Kidney (tissue), 14 donors: Measurements from ENCODE around the gene ALDH6A1. TPM values are rescaled to one million over a fixed set of nuclear protein-coding genes. Genes with fewer than 3 reads are reported as not detected.

Experiments
- DNase-seq, 5 donors: peaks; one replicate each; pipeline ENCODE4 v3.0.0-alpha.2; 2013 to 2020
- FAIRE-seq: peaks from 2 replicates; lab custom pipeline; 2012; peaks lifted over from hg19 to GRCh38; lab: Jason Lieb, UNC
- H3K27ac ChIP-seq, 2 donors: one replicate each; pipeline ENCODE4 v1.7.0; 2013; ENCODE audit warnings: low read depth in 2 of 2, low read length in 2 of 2, inconsistent platforms in 1 of 2
- H3K27me3 ChIP-seq: one replicate; pipeline ENCODE4 v1.7.1; 2013; ENCODE audit warnings: low read length, inconsistent platforms; ENCODE audit not compliant: control insufficient read depth, insufficient read depth
- H3K36me3 ChIP-seq, 3 donors: one replicate each; pipeline versions ENCODE4 v1.7.0 to v1.7.1; 2013; ENCODE audit warnings: low read length in 3 of 3, control low read depth in 1 of 3, inconsistent platforms in 1 of 3; ENCODE audit not compliant: insufficient read depth in 3 of 3, control insufficient read depth in 2 of 3
- H3K4me1 ChIP-seq, 3 donors: one replicate each; pipeline versions ENCODE4 v1.7.0 to v1.7.1; 2013; ENCODE audit warnings: low read length in 3 of 3, inconsistent platforms in 1 of 3, low read depth in 1 of 3; ENCODE audit not compliant: control insufficient read depth in 2 of 3, insufficient read depth in 2 of 3
- H3K4me3 ChIP-seq, 3 donors: one replicate each; pipeline versions ENCODE4 v1.7.0 to v1.8.1; 2013; ENCODE audit warnings: low read length in 3 of 3, control low read depth in 1 of 3, inconsistent platforms in 1 of 3
- H3K9ac ChIP-seq, 3 donors: one replicate each; pipeline versions ENCODE4 v1.7.0 to v1.7.1; 2013; ENCODE audit warnings: low read length in 3 of 3, control low read depth in 1 of 3, inconsistent platforms in 1 of 3
- H3K9me3 ChIP-seq, 3 donors: one replicate each; pipeline versions ENCODE4 v1.7.0 to v1.7.1; 2013; ENCODE audit warnings: low read length in 3 of 3, control low read depth in 1 of 3, inconsistent platforms in 1 of 3; ENCODE audit not compliant: control insufficient read depth in 2 of 3, insufficient read depth in 1 of 3
- intact Hi-C: fragments of 100-400 bp; cut with DNase I; formaldehyde crosslinking; loops from one replicate; pipeline ENCODE4 v1.11.1; 2022
- polyA plus RNA-seq: library from polyadenylated mRNA; stranded (reverse); fragments of 350-450 nt; fragmentation: Illumina TruSeq; extraction: RNeasy Lipid Tissue Mini Kit (QIAGEN cat#74804); gene quantifications from one replicate; pipeline ENCODE4 v1.2.3, GENCODE V29; 2014; ENCODE audit warnings: low read depth, low replicate concordance; ENCODE audit not compliant: insufficient read depth
- total RNA-seq: library from RNA; stranded (reverse); fragmentation: NEBNext Ultra II Directional; extraction: Animal tissue kit (Norgen Biotek cat#: 25700); gene quantifications from one replicate; pipeline ENCODE4 v1.2.1, GENCODE V29; 2021
- TF ChIP-seq, protein P1 (sequence below): IDR thresholded peaks from 3 replicates; pipeline ENCODE4 v1.5.1; 2012; ENCODE audit warnings: mild to moderate bottlenecking, moderate library complexity, borderline replicate concordance; ENCODE audit not compliant: insufficient read depth; ENCODE audit errors: extremely low read depth
- donor health status: control.
- donor health status: control.
- donor health status: control.
- donor health status: control.
- donor health status: control.
- donor health status: DM: yes; HTN: yes; CAD: no.
- donor health status: Normal renal cell carcinoma (clear cell type).

Gene ALDH6A1
- total and polyA plus RNA-seq, 2 donors from 2014 or later, result 34.1 to 102 TPM

DNA sequence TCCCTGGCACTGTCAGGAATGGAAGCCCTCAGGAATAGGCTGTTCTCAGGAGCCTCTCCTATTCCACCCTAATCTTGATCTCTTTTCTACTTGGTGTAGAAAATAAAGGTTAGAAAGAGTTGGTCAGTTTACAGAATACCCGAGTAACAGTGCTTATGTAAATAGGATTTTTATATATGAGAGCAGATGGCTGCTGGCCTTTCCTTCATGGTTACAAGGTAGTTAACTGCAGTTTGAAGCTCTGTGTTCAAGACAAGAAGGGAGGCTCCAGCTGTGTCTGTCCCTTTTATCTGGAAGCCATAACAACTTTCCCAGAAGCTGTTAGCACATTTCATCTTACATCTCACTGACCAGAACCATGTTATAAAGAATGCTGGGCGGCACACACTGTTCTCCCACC is 42.0 kb downstream of the ALDH6A1 start:
- Histone ChIP-seq H3K9ac (no peak overlapping the region), H3K9me3 (no peaks in the 10 kb centered on the region), H3K27me3 (no peaks in the 10 kb centered on the region), H3K4me3 (no peak overlapping the region), H3K36me3 (no peaks in the 10 kb centered on the region), H3K27ac (no peak overlapping the region), H3K4me1 (no peaks in the 10 kb centered on the region)
- FAIRE-seq, result no peak
- TF ChIP-seq, protein P1, sequence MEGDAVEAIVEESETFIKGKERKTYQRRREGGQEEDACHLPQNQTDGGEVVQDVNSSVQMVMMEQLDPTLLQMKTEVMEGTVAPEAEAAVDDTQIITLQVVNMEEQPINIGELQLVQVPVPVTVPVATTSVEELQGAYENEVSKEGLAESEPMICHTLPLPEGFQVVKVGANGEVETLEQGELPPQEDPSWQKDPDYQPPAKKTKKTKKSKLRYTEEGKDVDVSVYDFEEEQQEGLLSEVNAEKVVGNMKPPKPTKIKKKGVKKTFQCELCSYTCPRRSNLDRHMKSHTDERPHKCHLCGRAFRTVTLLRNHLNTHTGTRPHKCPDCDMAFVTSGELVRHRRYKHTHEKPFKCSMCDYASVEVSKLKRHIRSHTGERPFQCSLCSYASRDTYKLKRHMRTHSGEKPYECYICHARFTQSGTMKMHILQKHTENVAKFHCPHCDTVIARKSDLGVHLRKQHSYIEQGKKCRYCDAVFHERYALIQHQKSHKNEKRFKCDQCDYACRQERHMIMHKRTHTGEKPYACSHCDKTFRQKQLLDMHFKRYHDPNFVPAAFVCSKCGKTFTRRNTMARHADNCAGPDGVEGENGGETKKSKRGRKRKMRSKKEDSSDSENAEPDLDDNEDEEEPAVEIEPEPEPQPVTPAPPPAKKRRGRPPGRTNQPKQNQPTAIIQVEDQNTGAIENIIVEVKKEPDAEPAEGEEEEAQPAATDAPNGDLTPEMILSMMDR, result no peak
- intact Hi-C loops, result no loop called here
- DNase-seq, result no peak

GRCh38 chr14:74038020-74038859 is 46.0 kb downstream of the ALDH6A1 start:
- Histone ChIP-seq H3K9me3 (no peaks in the 10 kb centered on the region), H3K4me3 (no peak overlapping the region), H3K27me3 (no peaks in the 10 kb centered on the region), H3K27ac (no peak overlapping the region), H3K9ac (no peak overlapping the region), H3K36me3 (no peaks in the 10 kb centered on the region), H3K4me1 (no peaks in the 10 kb centered on the region)
- intact Hi-C loops, result no loop called here
- DNase-seq (peak in 2 of 5 donors; percentile 73 to 81), FAIRE-seq (peak; percentile 94)
- TF ChIP-seq, protein P1, result peak; percentile 50

DNA sequence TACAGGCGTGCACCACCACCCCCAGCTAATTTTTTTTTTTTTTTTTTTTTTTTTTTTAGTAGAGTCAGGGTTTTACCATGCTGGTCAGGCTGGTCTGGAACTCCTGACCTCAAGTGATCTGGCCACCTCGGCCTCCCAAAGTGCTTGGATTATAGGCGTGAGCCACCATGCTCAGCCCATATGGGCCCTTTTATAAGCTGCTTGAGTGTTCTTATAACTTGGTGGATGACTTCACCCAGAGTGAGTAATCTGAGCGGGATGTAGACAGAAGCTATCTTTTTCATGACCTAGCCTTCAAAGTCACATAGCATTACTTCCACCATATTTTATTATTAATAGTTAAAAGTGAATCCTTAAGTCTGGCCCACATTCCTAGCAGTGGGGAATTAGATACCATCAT is 48.7 kb downstream of the ALDH6A1 start:
- no peak overlapping the region for H3K9ac ChIP-seq
- no peak overlapping the region for H3K27ac ChIP-seq
- intact Hi-C loops, result no loop called here
- no peak overlapping the region for H3K4me3 ChIP-seq
- no peaks in the 10 kb centered on the region for H3K27me3 ChIP-seq
- DNase-seq (no peak), FAIRE-seq (no peak)
- no peaks in the 10 kb centered on the region for H3K9me3 ChIP-seq
- no peaks in the 10 kb centered on the region for H3K4me1 ChIP-seq
- no peaks in the 10 kb centered on the region for H3K36me3 ChIP-seq
- TF ChIP-seq, protein P1, result no peak

DNA sequence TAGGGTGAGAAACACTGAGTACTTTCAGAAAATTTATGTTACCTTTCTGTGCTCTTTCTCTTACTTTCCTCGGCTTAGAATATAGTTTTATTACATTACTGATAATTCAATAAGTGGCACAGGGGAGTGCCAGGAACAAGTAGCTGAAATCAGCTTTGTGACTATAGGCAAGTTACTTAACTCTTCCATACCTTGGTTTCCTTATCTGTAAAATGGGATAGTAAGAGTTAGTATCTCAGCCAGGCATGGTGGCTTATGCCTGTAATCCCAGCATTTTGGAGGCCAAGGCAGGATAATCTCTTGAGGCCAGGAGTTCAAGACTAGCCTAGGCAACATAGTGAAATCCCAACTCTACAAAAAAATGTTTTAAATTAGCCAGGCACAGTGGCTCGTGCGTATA is 49.7 kb downstream of the ALDH6A1 start:
- TF ChIP-seq, protein P1, result no peak
- Histone ChIP-seq H3K4me1 (no peaks in the 10 kb centered on the region), H3K9me3 (no peaks in the 10 kb centered on the region), H3K36me3 (no peaks in the 10 kb centered on the region), H3K27me3 (no peaks in the 10 kb centered on the region), H3K9ac (no peak overlapping the region), H3K27ac (no peak overlapping the region), H3K4me3 (no peak overlapping the region)
- FAIRE-seq (no peak), DNase-seq (no peak)
- intact Hi-C loops, result no loop called here
